Adipocyte (in vitro differentiated cells): Measurements from ENCODE around the gene RNU2-1.
"Not testable (repeated sequence)": the region's sequence is repeated elsewhere in the genome, so short reads cannot be mapped to it uniquely, and the experiment has no call there.

Source experiments
- DNase-seq: peaks from one replicate; pipeline ENCODE4 v3.0.0-alpha.2; 2015; ENCODE audit warnings: low read depth
- H3K27me3 ChIP-seq: replicated peaks from 2 replicates; pipeline ENCODE4 v1.7.0; 2013; ENCODE audit warnings: mild to moderate bottlenecking, low read length, moderate library complexity; ENCODE audit not compliant: control insufficient read depth, insufficient read depth
- H3K36me3 ChIP-seq: 2 replicates; pipeline ENCODE4 v1.7.0; 2013; ENCODE audit warnings: low read length, mild to moderate bottlenecking, moderate library complexity; ENCODE audit not compliant: control insufficient read depth, insufficient read depth, severe bottlenecking
- H3K4me1 ChIP-seq: 2 replicates; pipeline ENCODE4 v1.7.0; 2013; ENCODE audit warnings: mild to moderate bottlenecking, low read length, moderate library complexity; ENCODE audit not compliant: control insufficient read depth, insufficient read depth
- H3K4me3 ChIP-seq: 2 replicates; pipeline ENCODE4 v1.7.0; 2013; ENCODE audit warnings: mild to moderate bottlenecking, low read length, moderate library complexity
- H3K9ac ChIP-seq: 2 replicates; pipeline ENCODE4 v1.7.0; 2013; ENCODE audit warnings: mild to moderate bottlenecking, low read length, moderate library complexity
- H3K9me3 ChIP-seq: 2 replicates; pipeline ENCODE4 v1.7.0; 2013; ENCODE audit warnings: mild to moderate bottlenecking, low read length, moderate library complexity; ENCODE audit not compliant: control insufficient read depth

RNU2-1 gene

GRCh38 chr17:43228020-43228782, 5.6 kb downstream of the RNU2-1 start, which contains the start of gene CCDC200:
Gene CCDC200 (minus strand): TSS chr17:43228623. CDS start chr17:43228554, 69 bp downstream.
- not testable (repeated sequence) for DNase-seq, H3K27me3 ChIP-seq, H3K9me3 ChIP-seq, H3K4me1 ChIP-seq, H3K36me3 ChIP-seq, H3K4me3 ChIP-seq, H3K9ac ChIP-seq

- Histone ChIP-seq H3K36me3 (peaks cover 4% of the 10 kb centered on the region), H3K27me3 (no peaks in the 10 kb centered on the region), H3K9me3 (no peaks in the 10 kb centered on the region), H3K4me3 (no peak overlapping the region), H3K9ac (no peak overlapping the region), H3K4me1 (no peaks in the 10 kb centered on the region)
- no peak for DNase-seq
Observed at GRCh38 chr17:43226393-43226792, 7.4 kb downstream of the RNU2-1 start.

- Histone ChIP-seq H3K27me3 (no peaks in the 10 kb centered on the region), H3K9ac (no peak overlapping the region), H3K4me1 (peaks cover 5% of the 10 kb centered on the region), H3K9me3 (no peaks in the 10 kb centered on the region), H3K36me3 (peaks cover 4% of the 10 kb centered on the region), H3K4me3 (no peak overlapping the region)
- no peak for DNase-seq
Observed at GRCh38 chr17:43224146-43224705, 9.6 kb downstream of the RNU2-1 start.

GRCh38 chr17:43220511-43221125, 13.2 kb downstream of the RNU2-1 start:
- DNase-seq: no peak

GRCh38 chr17:43219746-43220380, 13.9 kb downstream of the RNU2-1 start:
- Histone ChIP-seq H3K4me3 (no peak overlapping the region), H3K27me3 (no peaks in the 10 kb centered on the region), H3K9me3 (no peaks in the 10 kb centered on the region), H3K4me1 (peaks cover 5% of the 10 kb centered on the region), H3K9ac (no peak overlapping the region), H3K36me3 (peaks cover 20% of the 10 kb centered on the region)
- DNase-seq: no peak

More at GRCh38 chr17:43220511-43221125, 13.2 kb downstream of the RNU2-1 start:
- Histone ChIP-seq H3K9me3 (no peaks in the 10 kb centered on the region), H3K4me3 (no peak overlapping the region), H3K4me1 (peaks cover 5% of the 10 kb centered on the region), H3K9ac (no peak overlapping the region), H3K36me3 (peaks cover 20% of the 10 kb centered on the region), H3K27me3 (no peaks in the 10 kb centered on the region)

- H3K4me3 ChIP-seq: no peak overlapping the region
- no peaks in the 10 kb centered on the region for H3K9me3 ChIP-seq
- peaks cover 16% of the 10 kb centered on the region for H3K36me3 ChIP-seq
- no peak overlapping the region for H3K9ac ChIP-seq
- peaks cover 5% of the 10 kb centered on the region for H3K4me1 ChIP-seq
- DNase-seq: no peak
- no peaks in the 10 kb centered on the region for H3K27me3 ChIP-seq
Observed at GRCh38 chr17:43219001-43219400, 14.8 kb downstream of the RNU2-1 start.

- Histone ChIP-seq H3K9me3 (no peaks in the 10 kb centered on the region), H3K9ac (no peak overlapping the region), H3K36me3 (peaks cover 16% of the 10 kb centered on the region), H3K4me1 (peaks cover 9% of the 10 kb centered on the region), H3K27me3 (no peaks in the 10 kb centered on the region), H3K4me3 (no peak overlapping the region)
- DNase-seq: no peak
Observed at GRCh38 chr17:43217614-43218087, 16.1 kb downstream of the RNU2-1 start.

- no peaks in the 10 kb centered on the region for H3K27me3 ChIP-seq
- DNase-seq: no peak
- no peaks in the 10 kb centered on the region for H3K9me3 ChIP-seq
- no peak overlapping the region for H3K4me3 ChIP-seq
- H3K36me3 ChIP-seq: peaks cover 16% of the 10 kb centered on the region
- peaks cover 16% of the 10 kb centered on the region for H3K4me1 ChIP-seq
- no peak overlapping the region for H3K9ac ChIP-seq
Observed at GRCh38 chr17:43216762-43217613, 16.8 kb downstream of the RNU2-1 start.

- Histone ChIP-seq H3K27me3 (no peaks in the 10 kb centered on the region), H3K36me3 (peaks cover 16% of the 10 kb centered on the region), H3K4me3 (no peak overlapping the region), H3K9ac (no peak overlapping the region), H3K9me3 (no peaks in the 10 kb centered on the region), H3K4me1 (peaks cover 18% of the 10 kb centered on the region)
- DNase-seq: no peak
Observed at GRCh38 chr17:43216369-43216761, 17.4 kb downstream of the RNU2-1 start.

GRCh38 chr17:43215341-43215740, 18.4 kb downstream of the RNU2-1 start:
- no peak overlapping the region for H3K9ac ChIP-seq
- DNase-seq: no peak
- peaks cover 22% of the 10 kb centered on the region for H3K36me3 ChIP-seq
- no peaks in the 10 kb centered on the region for H3K9me3 ChIP-seq
- H3K27me3 ChIP-seq: no peaks in the 10 kb centered on the region
- no peak overlapping the region for H3K4me3 ChIP-seq
- H3K4me1 ChIP-seq: peaks cover 26% of the 10 kb centered on the region
